H1 (cell line): ENCODE measurements around the gene ATXN7L3. TPM values are rescaled to one million over a fixed set of nuclear protein-coding genes. Genes with fewer than 3 reads are reported as not detected.

Source experiments
- CTCF ChIA-PET: fragments of 300-600 bp; sonication (Branson Sonifier 250); formaldehyde crosslinking; loops from one replicate; lab custom pipeline; 2021; ENCODE audit not compliant: partially characterized antibody; lab: Charles Lee
- POLR2A ChIA-PET: fragments of 300-600 bp; sonication (Branson Sonifier 250); formaldehyde crosslinking; loops from one replicate; lab custom pipeline; 2021; ENCODE audit warnings: inconsistent platforms; ENCODE audit not compliant: partially characterized antibody; lab: Charles Lee
- DNase-seq, 2 experiments: peaks; one replicate each; pipeline versions ENCODE4 v3.0.0 to v3.0.0-alpha.2; 2010 to 2022; ENCODE audit warnings: low spot score in 2 of 2, low read depth in 1 of 2, mixed read lengths in 1 of 2
- FAIRE-seq: peaks from 2 replicates; lab custom pipeline; 2011; peaks lifted over from hg19 to GRCh38; lab: Jason Lieb, UNC
- H2AFZ ChIP-seq: 2 replicates; pipeline ENCODE4 v1.8.1; 2012; ENCODE audit warnings: low read length, inconsistent platforms
- H2AK5ac ChIP-seq: 2 replicates; pipeline ENCODE4 v1.6.1; 2013; ENCODE audit warnings: low read depth, low read length
- H2BK120ac ChIP-seq: replicated peaks from 2 replicates; pipeline ENCODE3; 2013; ENCODE audit warnings: low read depth, low read length, inconsistent platforms
- H2BK12ac ChIP-seq: 2 replicates; pipeline ENCODE4 v1.6.1; 2013; ENCODE audit warnings: low read depth, low read length
- H2BK15ac ChIP-seq: 2 replicates; pipeline ENCODE4 v1.6.1; 2013; ENCODE audit warnings: low read length
- H2BK20ac ChIP-seq: 2 replicates; pipeline ENCODE4 v1.6.1; 2013; ENCODE audit warnings: low read length
- H2BK5ac ChIP-seq: 2 replicates; pipeline ENCODE4 v1.6.1; 2013; ENCODE audit warnings: low read depth, low read length
- H3K14ac ChIP-seq: 2 replicates; pipeline ENCODE4 v1.6.1; 2013; ENCODE audit warnings: inconsistent platforms; ENCODE audit not compliant: insufficient read length
- H3K18ac ChIP-seq: 2 replicates; pipeline ENCODE4 v1.6.1; 2013; ENCODE audit warnings: low read length; ENCODE audit errors: extremely low read depth
- H3K23ac ChIP-seq: 2 replicates; pipeline ENCODE4 v1.6.1; 2013; ENCODE audit warnings: inconsistent platforms; ENCODE audit not compliant: insufficient read length
- H3K23me2 ChIP-seq: 2 replicates; pipeline ENCODE4 v1.6.1; 2013; ENCODE audit warnings: low read depth, low read length
- H3K27ac ChIP-seq: 2 replicates; pipeline ENCODE4 v1.6.1; 2011; ENCODE audit warnings: low read depth, low read length, inconsistent platforms
- H3K27me3 ChIP-seq, 4 experiments: replicated peaks in 1 of 4; 1 replicate in 1 of 4; 2 replicates in 3 of 4; pipeline versions ENCODE4 v1.6.1 to v1.8.1; 2011 to 2013; ENCODE audit warnings: low read length in 3 of 4, mild to moderate bottlenecking in 3 of 4, inconsistent platforms in 2 of 4, mixed read lengths in 2 of 4, moderate library complexity in 1 of 4; ENCODE audit not compliant: control insufficient read depth in 3 of 4, insufficient read depth in 3 of 4; ENCODE audit errors: extremely low read depth in 1 of 4
- H3K36me3 ChIP-seq, 4 experiments: 2 replicates each; pipeline versions ENCODE4 v1.6.1 to v1.8.1; 2011 to 2013; ENCODE audit warnings: mild to moderate bottlenecking in 4 of 4, low read length in 3 of 4, moderate library complexity in 2 of 4, control low read depth in 1 of 4, inconsistent platforms in 1 of 4; ENCODE audit not compliant: insufficient read depth in 4 of 4, control insufficient read depth in 2 of 4
- H3K4ac ChIP-seq: replicated peaks from 2 replicates; pipeline ENCODE3; 2013; ENCODE audit warnings: low read length, low read depth, mixed read lengths, inconsistent platforms; ENCODE audit not compliant: insufficient read length
- H3K4me1 ChIP-seq, 4 experiments: replicated peaks in 1 of 4; 1 replicate in 1 of 4; 2 replicates in 3 of 4; pipeline versions ENCODE4 v1.6.1 to v1.8.1; 2011 to 2013; ENCODE audit warnings: low read length in 3 of 4, inconsistent platforms in 2 of 4, mixed read lengths in 1 of 4; ENCODE audit not compliant: insufficient read depth in 4 of 4, control insufficient read depth in 3 of 4
- H3K4me2 ChIP-seq, 2 experiments: 2 replicates each; pipeline versions ENCODE4 v1.6.1 to v1.8.1; 2011 to 2013; ENCODE audit warnings: low read depth in 2 of 2, low read length in 2 of 2, control low read depth in 1 of 2, inconsistent platforms in 1 of 2, mild to moderate bottlenecking in 1 of 2; ENCODE audit not compliant: insufficient read depth in 1 of 2
- H3K4me3 ChIP-seq, 4 experiments: fragments of 200-600, 300-600 bp in 1 of 4; sonication (generic), shearing (Covaris generic), sonication (Bioruptor Twin) in 1 of 4; 2 replicates each; pipeline versions ENCODE4 v1.5.1 to v1.8.1; 2011 to 2016; ENCODE audit warnings: low read length in 4 of 4, low read depth in 3 of 4, control low read depth in 2 of 4, inconsistent platforms in 2 of 4, mild to moderate bottlenecking in 2 of 4, mixed read lengths in 1 of 4, moderate library complexity in 1 of 4; ENCODE audit not compliant: insufficient read depth in 2 of 4; ENCODE audit errors: extremely low read depth in 1 of 4
- H3K56ac ChIP-seq: replicated peaks from 2 replicates; pipeline ENCODE3; 2013; ENCODE audit warnings: low read depth, mild to moderate bottlenecking, mixed read lengths, low read length, inconsistent platforms; ENCODE audit not compliant: insufficient read length
- H3K79me1 ChIP-seq: 2 replicates; pipeline ENCODE4 v1.6.1; 2013; ENCODE audit warnings: low read depth, low read length, control low read depth
- H3K79me2 ChIP-seq, 2 experiments: 2 replicates each; pipeline versions ENCODE4 v1.6.1 to v1.8.1; 2012 to 2013; ENCODE audit warnings: low read length in 2 of 2, mild to moderate bottlenecking in 2 of 2, inconsistent platforms in 1 of 2; ENCODE audit not compliant: insufficient read depth in 2 of 2, control insufficient read depth in 1 of 2
- H3K9ac ChIP-seq, 4 experiments: replicated peaks in 1 of 4; 1 replicate in 1 of 4; 2 replicates in 3 of 4; pipeline versions ENCODE4 v1.6.1 to v1.8.1; 2011 to 2013; ENCODE audit warnings: low read depth in 3 of 4, low read length in 3 of 4, control low read depth in 2 of 4, mild to moderate bottlenecking in 2 of 4, moderate library complexity in 2 of 4, inconsistent platforms in 1 of 4; ENCODE audit errors: extremely low read depth in 1 of 4
- H3K9me3 ChIP-seq, 2 experiments: 2 replicates each; pipeline versions ENCODE4 v1.6.1 to v1.8.1; 2012 to 2013; ENCODE audit warnings: mild to moderate bottlenecking in 2 of 2, moderate library complexity in 2 of 2, control low read depth in 1 of 2, inconsistent platforms in 1 of 2, low read depth in 1 of 2, low read length in 1 of 2, mixed read lengths in 1 of 2; ENCODE audit not compliant: insufficient read depth in 2 of 2
- H4K20me1 ChIP-seq, 2 experiments: replicated peaks in 1 of 2; 2 replicates each; pipeline versions ENCODE3 to v1.8.1; 2011 to 2013; ENCODE audit warnings: inconsistent platforms in 2 of 2, low read length in 2 of 2, mild to moderate bottlenecking in 1 of 2; ENCODE audit not compliant: insufficient read depth in 2 of 2, control insufficient read depth in 1 of 2
- H4K5ac ChIP-seq: 2 replicates; pipeline ENCODE4 v1.6.1; 2013; ENCODE audit warnings: low read length, low read depth, mixed read lengths, inconsistent platforms; ENCODE audit not compliant: insufficient read length
- H4K8ac ChIP-seq: 2 replicates; pipeline ENCODE4 v1.8.0; 2013; ENCODE audit warnings: mild to moderate bottlenecking, moderate library complexity, low read length, inconsistent platforms; ENCODE audit not compliant: insufficient read depth; ENCODE audit errors: extremely low read depth
- H4K91ac ChIP-seq: replicated peaks from 2 replicates; pipeline ENCODE3; 2013; ENCODE audit warnings: low read length, mixed read lengths, inconsistent platforms; ENCODE audit not compliant: insufficient read length
- EGR1 ChIP-seq: IDR thresholded peaks from 2 replicates; pipeline ENCODE4 v1.6.1; 2011; ENCODE audit warnings: low read depth, low read length, borderline replicate concordance
- KDM4A ChIP-seq: IDR thresholded peaks from one replicate; pipeline ENCODE4 v1.7.1; 2012; ENCODE audit warnings: low read depth, mild to moderate bottlenecking, moderate library complexity, low read length, inconsistent platforms; ENCODE audit not compliant: severe bottlenecking
- TAF7 ChIP-seq: optimal IDR thresholded peaks from 2 replicates; pipeline ENCODE3; 2011; ENCODE audit warnings: low read depth, mild to moderate bottlenecking, inconsistent platforms, low read length, moderate library complexity, borderline replicate concordance
- WGBS, 2 experiments: shearing (Covaris generic) in 1 of 2; methylation state at CpG; one replicate each; pipeline versions ENCODE4 v1.1.6 to v1.1.7; 2013 to 2015; ENCODE audit warnings: low lambda C conversion rate in 2 of 2, mixed read lengths in 2 of 2, inconsistent platforms in 1 of 2, low coverage in 1 of 2, missing lambda C conversion rate in 1 of 2; ENCODE audit not compliant: insufficient replicate concordance in 2 of 2, insufficient coverage in 1 of 2, insufficient read length in 1 of 2; ENCODE audit errors: extremely low coverage in 1 of 2, missing lambda C conversion rate in 1 of 2; 5-methylcytosine and 5-hydroxymethylcytosine counted together
- polyA plus RNA-seq, 7 experiments: library from polyadenylated mRNA; depleted of rRNA in 3 of 7; stranded (reverse) in 5 of 7; unstranded in 2 of 7; fragments of >200 nt in 5 of 7; fragments of 200-250 nt in 2 of 7; gene quantifications; 1 replicate in 5 of 7; 2 replicates in 1 of 7; 4 replicates in 1 of 7; pipeline versions ENCODE4 v1.2.1 to v1.2.3, GENCODE V29; 2011 to 2013; ENCODE audit warnings: missing spikeins in 2 of 7, mixed read lengths in 2 of 7
- total RNA-seq: library from RNA; stranded (reverse); fragmentation: NEBNext Ultra II Directional; extraction: Animal tissue kit (Norgen Biotek cat#: 25700); gene quantifications from 2 replicates; pipeline ENCODE4 v1.2.1, GENCODE V29; 2021

The ATXN7L3 gene
- total and polyA plus RNA-seq, 2 of the 8 experiments (the other 6 are each of a cell fraction or from before 2014, with no cell fraction given): 53.7 to 103 TPM

DNA sequence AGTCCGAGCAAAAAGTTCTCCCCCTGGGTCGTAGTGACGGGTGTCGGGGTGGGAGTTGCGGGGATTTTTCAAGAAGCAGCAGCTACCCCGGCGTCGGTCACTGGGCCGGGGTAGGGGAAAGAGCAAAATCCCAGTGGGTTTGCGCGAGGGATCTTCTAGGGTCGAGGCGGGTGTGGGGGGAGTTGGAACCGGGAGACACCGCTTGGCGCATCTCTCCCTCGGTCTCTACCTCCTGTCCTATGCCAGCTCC is 22.1 kb upstream of the ATXN7L3 start:
- Histone ChIP-seq H3K23ac (no peak overlapping the region), H3K27ac (no peak overlapping the region), H4K5ac (peak overlapping the region; percentile 28), H4K91ac (no peak overlapping the region), H2BK120ac (no peak overlapping the region), H3K4me1 (peaks cover 4 to 21% (median 5%) of the 10 kb centered on the region in 4 experiments; a peak in 6 of 7 replicates), H4K20me1 (no peaks in the 10 kb centered on the region), H2BK20ac (no peak overlapping the region), H3K79me2 (peaks cover 10 to 14% of the 10 kb centered on the region in 2 experiments), H3K36me3 (peaks cover 0 to 4% (median under 1%) of the 10 kb centered on the region in 4 experiments; a peak in 3 of 8 replicates), H3K56ac (peak overlapping the region; percentile 42), H2BK5ac (no peak overlapping the region), H2AFZ (no peak overlapping the region), H3K9me3 (no peaks in the 10 kb centered on the region), H4K8ac (no peak overlapping the region; the same call in 1 of the 2 replicates), H3K18ac (no peak overlapping the region), H2BK12ac (no peak overlapping the region), H3K4me2 (peak overlapping the region; percentile 84 to 97), H3K27me3 (no peaks in the 10 kb centered on the region), H2AK5ac (no peak overlapping the region), H3K9ac (no peak overlapping the region; a peak in 1 of 7 replicates), H3K23me2 (peaks cover 21% of the 10 kb centered on the region), H3K79me1 (no peaks in the 10 kb centered on the region; the same call in 1 of the 2 replicates), H2BK15ac (no peak overlapping the region), H3K4ac (no peak overlapping the region), H3K14ac (no peak overlapping the region), H3K4me3 (peak overlapping the region; percentile 55 to 100 (median 82))
- DNase-seq (no peak), FAIRE-seq (no peak)
- WGBS, 2 experiments: 0% methylated on average over 4 of the region's 17 CpGs; no CpG with 5 or more reads in 1 of the 2 experiments
- CTCF ChIA-PET: interaction anchor here (0.6 to 3.3 kb wide), 23 partner anchors 9 to 284 kb away, joined by 3 to 26 read pairs (median 5); partner anchors contain the start of genes GRN and SLC25A39
- TF ChIP-seq EGR1 (no peak), KDM4A (peak; percentile 9), TAF7 (no peak)
- POLR2A ChIA-PET: interaction anchor here (0.7 to 4.9 kb wide), 26 partner anchors 10 to 143 kb away, joined by 3 to 58 read pairs (median 4); partner anchors contain the start of genes ASB16, GRN, RUNDC3A and SLC25A39
